Right hindlimb (tissue), 1 donor: ENCODE data around the gene TTC7B.

Experiments
- DNase-seq: peaks from one replicate; pipeline ENCODE4 v3.0.0-alpha.2; 2018

TTC7B gene

DNA sequence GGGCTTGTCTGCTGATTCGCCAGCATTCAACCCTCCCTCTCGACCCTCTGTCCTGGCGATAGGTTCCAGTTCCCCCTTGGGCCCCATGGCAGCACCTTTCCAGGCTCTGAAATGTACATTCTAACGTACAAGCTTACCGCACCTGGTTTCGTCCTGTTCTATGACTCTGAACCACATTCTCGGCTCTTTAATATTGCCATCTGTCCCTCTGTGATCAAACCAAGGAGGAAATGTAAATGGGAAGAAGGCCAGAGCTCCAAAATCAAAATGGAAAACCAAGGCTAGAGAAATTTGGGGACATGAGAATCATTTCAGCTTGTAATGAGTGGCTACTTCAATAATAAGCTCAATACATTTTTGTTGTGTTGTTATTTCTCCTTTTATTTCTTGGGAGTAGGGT lies 117.2 kb downstream of the TTC7B start:
- DNase-seq: no peak

DNA sequence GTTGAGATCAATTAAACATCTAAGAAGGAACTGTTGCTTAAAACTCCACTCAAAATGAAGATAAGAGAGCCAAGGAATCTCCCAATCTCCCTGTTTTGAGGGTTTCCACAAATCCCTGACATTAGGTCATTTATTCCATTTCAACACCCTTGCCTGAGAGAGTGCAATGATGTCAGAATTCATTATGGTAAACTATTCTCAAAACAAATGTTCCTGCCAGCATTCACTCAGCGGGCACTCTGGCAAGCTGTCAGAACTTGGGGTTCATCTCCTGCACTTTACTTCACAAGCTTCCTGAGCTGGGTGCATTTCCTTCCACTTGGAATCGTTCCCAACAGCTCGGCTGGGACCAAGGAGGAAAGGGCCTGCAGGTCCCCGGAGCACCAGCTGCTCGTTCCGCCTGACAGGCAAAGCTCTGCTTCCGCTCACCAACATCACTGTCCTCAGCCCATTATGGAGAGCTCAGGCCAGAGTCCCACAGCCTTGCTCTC lies 117.8 kb downstream of the TTC7B start:
- DNase-seq: peak; percentile 72

DNA sequence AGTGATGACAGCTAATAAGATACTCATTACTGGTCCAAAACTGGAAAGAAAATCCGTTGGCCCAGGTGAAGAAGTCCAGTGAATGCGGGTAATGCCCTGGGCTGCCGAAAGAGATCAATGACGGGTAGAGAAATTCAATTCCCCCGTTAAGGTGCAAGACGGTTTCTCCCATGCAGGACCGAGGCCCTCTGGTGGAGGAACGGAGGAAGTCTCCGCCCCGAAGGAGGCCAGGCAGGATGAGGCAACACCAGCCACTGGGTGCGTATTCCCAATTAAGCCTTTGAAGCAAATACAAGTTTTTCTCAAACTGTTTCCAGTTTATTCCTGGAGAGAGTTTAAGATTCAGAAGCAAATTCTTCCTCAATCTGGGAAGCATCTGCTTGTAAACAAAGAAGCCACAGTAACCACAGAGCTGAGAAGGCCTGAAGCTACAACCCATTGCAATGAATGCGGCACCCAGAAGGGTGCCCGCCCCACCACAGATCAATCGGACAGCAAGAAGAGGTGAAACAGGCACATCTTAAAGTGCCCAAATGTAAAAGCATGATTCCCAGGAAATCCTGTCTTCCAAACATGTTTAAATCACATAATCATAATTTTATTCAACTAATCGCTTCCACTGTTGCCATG lies 118.5 kb downstream of the TTC7B start:
- DNase-seq: peak; percentile 89

DNA sequence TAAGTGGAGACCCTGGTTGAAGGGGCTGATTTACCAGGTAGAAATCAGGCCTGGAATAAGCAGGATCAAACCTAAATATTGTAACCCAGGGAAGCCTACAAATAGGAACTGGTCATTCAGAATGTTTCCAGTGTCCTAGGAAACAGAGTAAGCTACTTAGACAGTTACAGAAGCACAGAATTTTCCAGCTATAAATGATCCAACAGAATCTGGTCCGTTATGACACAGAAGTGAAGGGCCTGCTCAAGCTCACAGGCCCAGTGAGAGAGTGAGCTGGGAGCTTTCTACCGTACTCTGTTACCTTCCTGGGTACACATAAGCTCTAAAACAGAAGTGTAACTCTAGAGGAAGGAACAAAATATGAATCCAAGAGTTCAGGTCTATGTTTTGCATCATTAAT lies 119.1 kb downstream of the TTC7B start:
- no peak for DNase-seq

DNA sequence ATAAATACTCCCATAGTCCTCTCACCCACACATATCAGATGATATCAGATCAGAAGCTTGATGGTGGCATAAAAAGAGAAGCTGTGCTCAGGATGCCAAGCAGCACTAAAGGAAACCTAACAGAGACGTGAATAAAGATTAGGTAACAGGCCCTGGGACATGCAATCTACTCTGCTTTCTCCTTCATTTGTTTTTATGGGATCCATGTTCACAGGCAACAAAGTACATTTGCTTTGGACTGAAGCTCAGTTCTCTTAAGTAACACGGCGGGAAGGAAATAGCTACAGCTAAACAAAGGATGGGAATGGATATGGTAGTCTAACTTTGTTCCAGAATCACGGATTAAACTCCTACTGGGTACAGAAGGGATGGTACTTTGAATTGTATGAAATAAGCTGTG lies 119.5 kb downstream of the TTC7B start:
- no peak for DNase-seq

DNA sequence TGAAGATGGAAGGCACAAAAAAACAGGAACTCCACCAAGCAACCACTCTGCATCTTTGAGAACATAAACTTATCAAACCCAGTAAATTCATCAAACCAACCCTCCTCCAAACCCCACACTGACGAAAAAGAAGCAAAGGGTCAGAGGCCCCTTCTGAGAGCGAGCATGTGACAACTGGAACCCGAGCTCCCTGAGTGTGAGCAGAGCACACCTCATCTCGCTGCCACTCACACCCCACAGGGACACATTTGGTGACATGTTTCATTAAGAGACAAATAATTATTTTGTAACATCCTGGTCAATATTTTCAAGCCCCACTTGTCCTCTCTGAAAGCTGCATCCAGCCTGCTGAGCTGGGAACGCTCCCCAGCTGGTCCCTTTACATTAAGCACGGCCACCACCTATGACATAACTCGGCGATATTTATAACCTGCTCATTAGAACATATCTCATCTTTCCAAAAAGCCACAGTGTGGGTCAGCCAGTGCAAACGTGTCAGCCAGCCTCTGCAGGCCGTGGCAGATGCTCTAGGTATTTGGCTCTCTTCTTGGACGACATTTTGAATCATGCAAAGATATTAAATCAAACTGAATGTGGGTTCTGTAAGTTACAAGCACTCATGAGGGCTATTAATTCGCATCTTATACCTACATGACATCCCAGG lies 120.1 kb downstream of the TTC7B start:
- no peak for DNase-seq

DNA sequence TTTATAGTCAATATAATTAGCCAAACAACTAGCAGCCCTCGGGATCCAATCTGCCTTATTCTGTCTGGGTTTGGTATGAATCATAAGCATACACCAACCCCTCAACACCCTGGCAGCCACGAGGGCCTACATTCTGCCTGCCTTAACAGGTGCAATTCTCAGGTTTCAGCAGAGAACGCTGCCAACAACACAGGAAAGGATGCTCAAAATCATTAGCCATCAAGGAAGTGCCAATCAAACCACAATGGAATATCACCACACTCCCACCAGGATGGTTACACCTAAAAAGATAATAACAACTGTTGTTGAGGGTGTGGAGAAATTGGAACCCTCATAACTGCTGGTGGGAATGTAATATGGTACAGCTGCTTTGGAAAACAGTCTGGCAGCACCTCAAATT lies 122.8 kb downstream of the TTC7B start:
- no peak for DNase-seq

DNA sequence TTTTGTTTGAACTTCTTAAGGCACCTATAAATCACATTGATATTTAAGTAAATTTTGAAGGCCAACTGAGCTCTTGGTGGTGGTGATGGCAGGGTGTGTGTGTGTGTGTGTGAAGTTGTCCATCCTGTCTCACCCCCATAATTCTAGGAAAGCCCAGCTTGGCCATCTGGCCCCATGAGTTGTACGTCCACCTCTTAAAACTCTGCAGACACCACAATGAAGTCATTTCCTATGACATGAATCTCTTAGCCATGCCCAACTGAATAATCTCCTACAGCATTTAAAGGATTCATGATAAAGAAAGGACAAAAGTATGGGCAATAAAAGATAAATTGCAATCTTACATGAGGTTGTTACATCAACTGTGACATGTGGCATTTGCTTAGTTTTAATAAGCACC lies 123.4 kb downstream of the TTC7B start:
- no peak for DNase-seq

DNA sequence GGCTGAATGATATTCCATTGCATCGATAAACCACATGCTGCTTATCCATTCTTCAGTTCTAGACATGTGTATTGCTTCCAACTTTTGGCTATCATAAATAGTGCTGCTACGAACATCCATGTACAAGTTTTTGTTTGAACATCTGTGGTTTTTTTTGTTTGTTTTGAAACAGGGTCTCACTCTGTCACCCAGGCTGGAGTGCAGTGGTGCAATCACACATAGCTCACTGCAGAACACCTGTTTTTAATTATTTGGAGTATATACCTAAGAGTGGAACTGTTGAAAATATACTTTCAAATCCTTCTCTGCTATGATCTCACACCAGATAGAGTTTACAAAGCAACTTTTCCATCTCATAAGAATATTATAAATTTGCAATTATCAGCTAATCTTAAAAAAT lies 124.2 kb downstream of the TTC7B start:
- DNase-seq: no peak

DNA sequence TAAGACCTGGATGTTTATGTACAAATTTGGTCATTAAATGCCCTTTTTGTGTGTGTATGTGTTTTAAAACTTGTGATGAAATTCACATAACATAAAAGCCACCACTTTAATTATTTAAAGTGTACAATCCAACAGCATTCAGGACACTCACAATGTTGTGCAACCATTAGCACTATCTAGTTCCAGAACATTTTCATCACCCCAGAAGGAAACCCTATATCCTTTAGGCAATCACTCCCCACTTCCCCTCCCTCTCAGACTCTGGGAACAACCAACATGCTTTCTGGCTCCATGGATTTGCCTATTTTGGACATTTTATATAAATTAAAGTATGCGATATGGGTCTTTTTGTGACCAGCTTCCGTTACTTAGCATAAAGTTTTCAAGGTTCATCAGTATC lies 124.6 kb downstream of the TTC7B start:
- no peak for DNase-seq

DNA sequence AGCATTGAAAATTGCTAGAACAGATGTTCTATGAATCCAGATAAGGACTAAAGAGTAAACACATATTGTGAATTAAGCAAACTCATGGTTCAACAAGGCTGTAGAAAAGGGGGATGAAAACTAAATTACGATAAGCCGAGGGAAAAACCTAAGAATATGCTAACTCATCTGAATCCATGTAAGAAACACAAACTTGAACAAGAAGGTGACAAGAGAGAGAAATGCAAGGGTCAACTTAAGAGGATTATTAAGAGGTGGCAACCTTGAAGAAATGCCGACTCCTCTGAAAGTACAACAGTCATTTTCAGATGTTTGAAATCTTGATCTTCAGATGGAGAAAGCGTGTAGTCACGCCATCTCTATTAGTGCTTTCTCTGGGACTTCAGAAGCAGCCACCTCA lies 128.6 kb downstream of the TTC7B start:
- no peak for DNase-seq

DNA sequence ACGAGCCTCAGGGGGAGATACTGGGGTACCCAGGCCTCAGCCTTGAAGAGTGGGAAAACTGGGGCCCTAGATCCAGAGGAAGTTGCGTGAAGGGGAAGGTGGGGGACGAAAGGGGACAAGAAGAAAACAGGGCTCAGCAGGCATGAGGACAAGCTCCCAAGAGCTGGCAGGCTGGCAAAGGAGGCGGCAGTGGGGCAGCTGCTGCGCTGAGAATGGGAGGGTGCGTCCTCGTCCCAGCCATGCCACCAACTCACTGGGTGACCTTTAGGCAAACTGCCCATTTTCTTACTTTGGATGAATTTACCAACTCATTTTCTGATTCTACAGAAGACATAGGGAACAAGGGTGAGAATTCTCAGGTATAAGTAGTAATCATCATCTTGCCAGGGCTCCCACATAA lies 133.6 kb downstream of the TTC7B start:
- no peak for DNase-seq

DNA sequence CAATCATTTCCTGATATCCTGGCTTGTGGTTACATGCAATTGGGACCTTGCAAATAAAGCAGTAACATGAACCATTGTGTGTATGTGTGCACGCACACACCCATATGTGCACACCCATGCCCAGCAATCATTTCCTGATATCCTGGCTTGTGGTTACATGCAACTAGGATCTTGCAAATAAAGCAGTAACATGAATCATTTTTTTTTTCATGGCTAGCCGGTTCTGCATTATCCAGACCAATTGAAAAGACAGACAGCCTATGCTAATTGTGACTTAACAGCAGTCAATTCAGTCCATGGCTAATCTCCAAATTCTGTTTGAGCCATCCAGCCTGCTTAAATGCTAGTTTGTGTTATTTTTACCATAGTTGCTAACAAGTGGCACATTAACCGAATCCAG lies 134.3 kb downstream of the TTC7B start:
- DNase-seq: no peak

DNA sequence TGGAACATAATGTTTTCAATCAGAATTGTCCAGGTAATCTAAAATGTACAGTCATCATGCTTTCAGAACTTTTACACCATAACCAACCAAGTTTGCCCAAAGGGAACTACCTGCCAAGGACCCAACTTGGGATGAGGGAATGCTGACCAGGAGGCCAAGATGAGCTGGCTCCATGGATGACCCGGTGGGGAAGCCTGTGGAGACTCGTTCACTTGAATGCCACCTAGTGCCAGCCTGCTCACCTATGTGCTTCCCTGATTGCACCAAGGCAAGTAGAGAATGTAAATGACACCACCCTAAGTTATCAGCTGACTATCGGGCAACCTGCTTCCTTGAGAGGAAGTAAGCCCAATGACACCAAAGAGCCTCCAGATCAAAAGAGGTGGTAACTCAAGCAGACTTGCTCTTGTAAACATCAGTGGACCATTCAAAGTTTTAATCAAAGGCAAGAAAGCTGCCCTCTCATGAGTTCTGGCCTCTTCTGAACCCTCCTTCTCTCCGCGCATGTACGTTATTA lies 137.3 kb downstream of the TTC7B start:
- DNase-seq: no peak

DNA sequence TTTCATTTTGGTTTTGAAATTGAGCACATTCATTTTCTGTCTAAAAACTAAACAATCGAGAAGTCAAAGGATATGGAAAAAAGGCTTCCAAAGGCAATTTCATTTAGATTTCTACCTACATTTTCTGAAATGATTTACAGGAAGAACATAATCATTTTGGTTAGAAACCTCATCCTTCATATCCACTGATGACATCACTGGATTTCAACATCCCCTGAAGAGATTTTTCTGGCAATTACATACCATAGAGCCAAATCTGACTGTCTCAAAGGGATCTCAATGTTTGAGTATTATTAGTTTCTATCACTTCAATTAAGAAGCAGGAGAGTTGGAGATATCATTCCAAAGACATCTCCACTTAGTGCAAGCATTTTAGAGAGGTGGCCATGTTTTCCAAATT lies 137.8 kb downstream of the TTC7B start:
- no peak for DNase-seq

DNA sequence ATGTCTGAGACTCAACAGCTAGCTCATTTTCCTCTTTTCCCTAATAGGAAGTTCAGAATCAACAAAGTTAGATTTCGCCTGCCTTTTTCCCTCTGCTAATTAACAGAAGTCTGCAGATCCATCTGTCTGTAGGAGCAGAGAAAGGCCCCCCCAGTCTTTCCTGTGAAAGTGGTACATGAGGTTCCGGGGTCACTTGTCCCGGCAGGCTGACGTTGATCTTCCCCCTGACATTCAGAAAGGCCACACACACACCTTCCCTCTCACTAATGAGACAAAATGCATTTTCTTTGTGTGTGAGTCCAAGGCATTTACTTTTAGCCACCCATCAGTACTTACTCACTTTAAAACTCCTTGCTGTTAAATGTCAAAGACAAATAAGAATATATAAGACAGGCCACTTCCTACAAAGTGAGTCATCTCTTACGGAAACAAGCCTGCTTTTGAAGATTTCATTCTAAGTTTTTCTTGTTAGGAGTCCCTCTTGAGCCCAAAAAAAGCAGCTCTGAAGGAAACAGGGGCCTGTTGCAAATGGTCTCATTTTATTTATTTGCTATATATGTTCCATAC lies 138.7 kb downstream of the TTC7B start:
- no peak for DNase-seq

DNA sequence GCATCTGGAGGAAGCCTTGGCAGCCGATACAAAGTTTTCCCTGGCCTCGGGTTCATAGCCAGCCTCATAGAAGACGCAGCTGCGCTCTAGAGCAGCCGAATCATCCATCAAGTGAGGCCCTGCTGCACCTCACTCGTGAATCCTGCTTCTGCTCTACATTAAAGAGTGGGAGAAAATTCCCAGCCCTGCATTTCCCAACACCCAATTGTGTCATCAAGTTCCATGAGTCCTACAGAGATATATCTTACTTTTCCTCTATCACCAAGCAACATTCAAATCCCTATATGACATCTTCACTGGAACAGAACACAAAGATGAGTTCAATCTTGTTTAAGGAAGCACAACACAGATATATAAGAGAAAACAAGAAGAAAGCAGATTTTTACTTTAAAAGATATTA lies 139.3 kb downstream of the TTC7B start:
- peak; percentile 43 for DNase-seq

DNA sequence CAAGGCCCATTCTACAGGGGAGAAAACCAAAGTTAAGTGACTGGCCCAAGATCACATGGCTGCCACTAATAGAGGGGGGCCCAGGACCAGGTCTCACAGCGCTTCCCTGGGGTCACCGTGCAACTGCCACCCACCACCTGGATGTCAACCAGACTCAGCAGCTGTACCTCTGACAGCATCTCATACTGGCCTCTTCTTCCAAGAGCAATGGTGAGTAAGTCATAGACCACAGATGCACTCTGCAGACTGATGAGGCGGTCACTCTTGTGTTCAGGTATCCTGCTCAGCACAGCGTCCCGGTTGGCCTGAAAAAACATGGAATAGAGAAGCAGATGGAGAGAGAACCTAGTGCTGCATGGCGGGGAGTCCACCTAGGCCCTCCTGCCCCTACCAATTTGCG lies 139.9 kb downstream of the TTC7B start:
- no peak for DNase-seq

DNA sequence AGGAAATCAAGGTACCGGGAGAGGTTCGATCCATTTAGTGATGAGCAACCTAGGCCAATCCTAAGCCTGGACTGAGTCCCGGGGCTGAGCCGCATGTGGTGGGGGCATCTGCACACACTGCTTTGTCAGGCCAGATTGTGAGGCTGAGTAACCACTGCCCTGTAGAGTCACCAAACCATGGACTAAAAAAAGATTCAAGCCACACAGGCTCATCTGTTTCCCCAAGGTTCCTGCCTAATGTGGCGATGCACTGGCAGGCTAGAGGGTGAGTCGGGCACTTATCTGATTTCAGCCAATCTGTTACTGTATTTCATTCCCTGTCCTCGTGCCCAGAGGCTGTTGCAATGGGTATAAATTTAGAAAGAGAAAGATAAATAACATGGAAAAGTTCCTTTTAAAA lies 140.8 kb downstream of the TTC7B start:
- DNase-seq: no peak

DNA sequence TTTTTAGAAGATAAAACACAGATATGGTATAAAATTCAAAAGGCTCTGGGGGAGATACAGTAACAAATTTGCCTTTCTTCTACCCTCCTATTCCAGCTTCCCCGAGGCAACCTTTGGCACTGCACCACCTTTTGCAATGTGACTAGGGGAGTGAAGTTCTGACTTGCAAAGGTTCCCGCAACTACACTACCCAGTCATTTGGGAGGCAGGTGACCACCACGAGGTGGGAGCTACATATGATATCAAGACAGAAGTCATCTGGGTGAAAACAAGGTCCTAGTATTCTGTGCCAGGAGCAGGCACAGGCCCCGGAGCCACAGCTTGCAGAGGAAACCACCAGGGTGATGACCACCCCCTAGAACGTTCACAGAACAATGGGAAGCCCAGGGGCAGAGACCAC lies 141.5 kb downstream of the TTC7B start:
- DNase-seq: no peak

DNA sequence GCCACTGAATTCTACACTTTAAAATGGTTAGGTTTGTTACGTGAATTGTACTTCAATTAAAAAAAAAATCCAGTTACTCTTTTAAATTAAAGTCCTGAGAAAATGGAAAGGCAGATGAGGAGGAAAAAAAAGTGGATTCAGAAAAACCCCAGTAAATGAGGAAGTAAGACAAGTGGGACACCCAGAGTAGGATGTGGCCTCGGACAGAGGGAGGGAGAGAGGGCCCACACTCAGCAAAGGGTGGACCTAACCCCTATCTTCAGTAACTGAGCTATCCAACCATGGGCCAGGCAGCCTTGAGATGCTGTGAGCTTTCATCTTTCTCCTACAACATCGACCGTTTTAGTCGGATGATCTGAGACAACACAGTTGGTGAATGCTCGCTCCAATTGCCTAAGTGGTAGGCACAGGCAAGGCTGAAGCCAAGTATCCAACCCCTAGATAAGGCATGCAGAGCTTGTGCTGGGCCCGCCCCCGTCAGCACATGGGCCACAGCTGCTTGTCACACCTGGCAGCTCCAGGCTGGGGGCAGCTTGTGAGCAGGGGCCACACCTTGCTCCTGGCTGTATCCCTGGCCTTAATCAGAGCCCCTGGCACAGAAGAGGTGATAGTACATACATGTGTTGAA lies 142.1 kb downstream of the TTC7B start:
- DNase-seq: no peak

DNA sequence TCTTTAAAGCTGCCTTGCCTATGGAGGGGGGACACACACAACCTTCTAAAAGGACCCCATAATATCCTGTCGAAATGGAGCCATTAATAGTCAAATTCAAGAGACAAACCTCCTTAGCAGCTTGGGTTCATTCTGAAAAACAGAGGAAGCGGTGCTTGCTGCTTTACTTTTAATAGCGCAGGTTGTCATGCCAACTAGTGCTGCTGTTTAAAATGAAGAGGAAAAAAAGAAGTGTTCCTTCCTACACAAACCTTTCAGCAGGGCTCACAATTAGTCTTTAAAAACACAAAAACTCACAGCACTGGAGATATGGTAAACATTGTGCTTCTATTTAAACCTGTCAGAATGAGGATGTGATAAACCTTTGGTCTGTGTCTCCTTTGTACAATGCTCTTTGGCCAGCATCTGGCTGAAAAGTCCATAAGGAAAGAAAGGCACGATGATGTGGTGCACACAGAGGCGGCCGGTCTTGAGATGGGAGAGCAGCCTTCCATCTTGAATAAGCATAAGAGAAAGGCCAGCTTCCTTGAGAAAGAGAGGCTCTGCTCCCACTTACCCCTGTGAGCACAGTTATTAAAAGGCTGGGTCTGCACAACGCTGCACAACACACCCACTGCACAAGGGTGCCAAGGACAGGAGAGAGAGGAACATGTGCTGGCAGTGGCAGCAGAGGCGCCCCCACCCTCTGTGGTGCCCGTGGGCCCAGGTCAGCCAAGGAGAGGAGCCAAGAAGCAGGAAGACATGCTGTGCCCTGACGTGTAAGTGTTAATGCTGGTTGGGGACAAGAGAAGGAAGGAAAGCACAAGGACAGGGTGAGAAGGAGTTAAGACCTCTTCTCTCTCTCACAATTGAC lies 144.6 kb downstream of the TTC7B start:
- no peak for DNase-seq

DNA sequence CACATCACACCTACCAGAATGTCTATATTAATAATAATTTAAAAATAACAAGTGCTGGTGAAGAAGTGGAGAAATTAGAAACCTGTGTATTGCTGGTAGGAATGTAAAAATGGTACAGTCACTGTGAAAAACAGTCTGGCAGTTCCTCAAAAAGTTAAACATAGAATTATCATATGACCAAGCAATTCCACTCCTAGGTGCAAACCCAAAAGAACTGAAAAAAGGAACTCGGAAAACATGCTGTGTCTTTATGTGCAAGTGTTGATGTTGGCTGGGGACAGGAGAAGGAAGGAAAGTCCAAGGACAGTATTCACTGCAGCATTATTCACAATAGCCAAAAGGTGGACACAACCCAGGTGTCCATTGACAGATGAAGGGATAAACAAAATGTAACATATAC lies 146.5 kb downstream of the TTC7B start:
- DNase-seq: no peak
